HCT116 (cell line): ENCODE data around the gene GALNT2. TPM values are rescaled to one million over a fixed set of nuclear protein-coding genes. Genes with fewer than 3 reads are reported as not detected.

Source experiments
- ATAC-seq: fragments of 200-7000 bp; cut with Tn5 transposase; 2 replicates; pipeline ENCODE4 v1.9.1; 2020; ENCODE audit warnings: mild to moderate bottlenecking, moderate library complexity
- BruUV-seq: library from RNA; stranded (reverse); fragments of 400-500 nt; replicated peaks from 2 replicates; lab custom pipeline; 2021; lab: Mats Ljungman, UMichigan
- CTCF ChIA-PET: fragments of 300-600 bp; sonication (Branson Sonifier 250); formaldehyde crosslinking; loops from one replicate; lab custom pipeline; 2021; ENCODE audit warnings: antibody characterized with exemption; lab: Charles Lee
- POLR2A ChIA-PET: fragments of 300-600, 350-600 bp; sonication (Branson Sonifier 250); formaldehyde crosslinking; loops from one replicate; lab custom pipeline; 2021; ENCODE audit warnings: antibody characterized with exemption; lab: Charles Lee
- RAD21 ChIA-PET, 2 experiments: fragments of 300-600 bp; sonication (Branson Sonifier 250); formaldehyde crosslinking; loops; one replicate each; lab custom pipeline; 2023; ENCODE audit warnings: low total read pairs in 2 of 2; ENCODE audit not compliant: uncharacterized antibody in 2 of 2, unreplicated experiment in 2 of 2, low non-redundant PET in 1 of 2; lab: Charles Lee
- DNase-seq: peaks from one replicate; pipeline ENCODE4 v3.0.0-alpha.2; 2010; ENCODE audit warnings: low read depth, low spot score
- H2AFZ ChIP-seq: fragments of 200-600 bp; shearing (Covaris generic), sonication (generic); 2 replicates; pipeline ENCODE4 v1.6.1; 2017; ENCODE audit warnings: low read depth, mixed run types, mixed read lengths, antibody characterized with exemption, low read length; ENCODE audit not compliant: poor library complexity, severe bottlenecking
- H3K27ac ChIP-seq: 2 replicates; pipeline ENCODE4 v1.5.1; 2012; ENCODE audit warnings: low read depth, low read length
- H3K27me3 ChIP-seq: fragments of 200-600 bp; sonication (generic); 2 replicates; pipeline ENCODE4 v1.6.1; 2016; ENCODE audit warnings: mixed run types, low read length, mixed read lengths; ENCODE audit not compliant: insufficient read depth
- H3K36me3 ChIP-seq, 2 experiments: fragments of 200-500 bp in 1 of 2; fragments of 200-600 bp in 1 of 2; sonication (Bioruptor generic) in 1 of 2; sonication (generic) in 1 of 2; 2 replicates each; pipeline versions ENCODE4 v1.5.1 to v1.6.1; 2014 to 2016; ENCODE audit warnings: low read length in 2 of 2, inconsistent platforms in 1 of 2, mixed read lengths in 1 of 2, mixed run types in 1 of 2; ENCODE audit not compliant: insufficient read depth in 2 of 2, control insufficient read depth in 1 of 2
- H3K4me1 ChIP-seq, 2 experiments: fragments of 200-600 bp in 1 of 2; sonication (generic) in 1 of 2; 2 replicates each; pipeline versions ENCODE4 v1.5.1 to v1.6.1; 2012 to 2017; ENCODE audit warnings: low read length in 2 of 2, inconsistent platforms in 1 of 2, mild to moderate bottlenecking in 1 of 2, mixed read lengths in 1 of 2, mixed run types in 1 of 2, moderate library complexity in 1 of 2; ENCODE audit not compliant: insufficient read depth in 2 of 2, control insufficient read depth in 1 of 2
- H3K4me2 ChIP-seq: fragments of 200-600 bp; sonication (generic); 2 replicates; pipeline ENCODE4 v1.6.1; 2017; ENCODE audit warnings: mixed run types, low read length, mixed read lengths
- H3K4me3 ChIP-seq, 2 experiments: fragments of 200-600 bp in 1 of 2; sonication (generic) in 1 of 2; replicated peaks in 1 of 2; 2 replicates each; pipeline ENCODE4 v1.5.1; 2011 to 2016; ENCODE audit warnings: low read length in 2 of 2, control low read depth in 1 of 2, low read depth in 1 of 2, mild to moderate bottlenecking in 1 of 2, mixed read lengths in 1 of 2, mixed run types in 1 of 2
- H3K79me2 ChIP-seq: fragments of 200-600 bp; sonication (generic); 2 replicates; pipeline ENCODE4 v1.6.1; 2017; ENCODE audit warnings: mild to moderate bottlenecking, mixed run types, low read length, moderate library complexity, mixed read lengths; ENCODE audit not compliant: insufficient read depth
- H3K9ac ChIP-seq: fragments of 200-600 bp; sonication (generic); 2 replicates; pipeline ENCODE4 v1.6.1; 2016; ENCODE audit warnings: low read length, mixed read lengths
- H3K9me2 ChIP-seq: fragments of 200-600 bp; sonication (generic), shearing (Covaris generic); 2 replicates; pipeline ENCODE4 v1.6.1; 2017; ENCODE audit warnings: mixed run types, mild to moderate bottlenecking, moderate library complexity; ENCODE audit not compliant: insufficient read depth
- H3K9me3 ChIP-seq, 2 experiments: fragments of 200-500 bp in 1 of 2; fragments of 200-600 bp in 1 of 2; sonication (Bioruptor generic) in 1 of 2; sonication (generic) in 1 of 2; 2 replicates each; pipeline ENCODE4 v1.6.1; 2014 to 2017; ENCODE audit warnings: low read length in 2 of 2, mixed read lengths in 2 of 2, inconsistent platforms in 1 of 2, low read depth in 1 of 2, mild to moderate bottlenecking in 1 of 2, mixed run types in 1 of 2, moderate library complexity in 1 of 2; ENCODE audit not compliant: control insufficient read depth in 1 of 2, insufficient read depth in 1 of 2
- H4K20me1 ChIP-seq: fragments of 200-600 bp; sonication (generic), shearing (Covaris generic); 2 replicates; pipeline ENCODE4 v1.6.1; 2017; ENCODE audit warnings: mixed run types, mild to moderate bottlenecking, moderate library complexity; ENCODE audit not compliant: insufficient read depth
- CBX3 ChIP-seq: IDR thresholded peaks from 2 replicates; pipeline ENCODE4 v1.6.1; 2012; ENCODE audit warnings: low read depth
- CEBPB ChIP-seq: IDR thresholded peaks from 2 replicates; pipeline ENCODE4 v1.6.1; 2012; ENCODE audit warnings: low read depth
- ELF1 ChIP-seq: IDR thresholded peaks from 2 replicates; pipeline ENCODE4 v1.6.1; 2012; ENCODE audit warnings: low read depth, borderline replicate concordance
- EZH2phosphoT487 ChIP-seq: fragments of 200-600 bp; IDR thresholded peaks from 2 replicates; pipeline ENCODE4 v1.6.1; 2018; ENCODE audit warnings: antibody characterized with exemption, borderline replicate concordance
- POLR2A ChIP-seq: IDR thresholded peaks from 2 replicates; pipeline ENCODE4 v1.7.0; 2011; ENCODE audit warnings: borderline replicate concordance; ENCODE audit not compliant: insufficient read depth, insufficient read length; ENCODE audit errors: extremely low read depth
- RAD21 ChIP-seq: IDR thresholded peaks from 2 replicates; pipeline ENCODE4 v1.6.1; 2012; ENCODE audit warnings: low read depth, mild to moderate bottlenecking
- TCF7L2 ChIP-seq: IDR thresholded peaks from 2 replicates; pipeline ENCODE4 v1.7.0; 2011; ENCODE audit warnings: borderline replicate concordance, inconsistent platforms; ENCODE audit not compliant: insufficient read depth, insufficient read length; ENCODE audit errors: extremely low read depth
- ZFX ChIP-seq: fragments of 450-650 bp; IDR thresholded peaks from 2 replicates; pipeline ENCODE4 v1.6.1; 2017
- intact Hi-C: fragments of 100-400 bp; cut with micrococcal nuclease; formaldehyde crosslinking; loops from 2 replicates; pipeline ENCODE4 v1.10.0; 2022
- total RNA-seq: library from RNA; stranded (reverse); gene quantifications from one replicate; pipeline ENCODE4 v1.2.1, GENCODE V29; 2021; ENCODE audit not compliant: unreplicated experiment
- TF ChIP-seq, protein P1 (sequence below): IDR thresholded peaks from 2 replicates; pipeline ENCODE4 v1.6.1; 2012; ENCODE audit warnings: low read depth
- TF ChIP-seq, protein P2 (sequence below): IDR thresholded peaks from 2 replicates; pipeline ENCODE4 v1.6.1; 2011; ENCODE audit warnings: mild to moderate bottlenecking, low read length, moderate library complexity; ENCODE audit not compliant: insufficient replicate concordance; ENCODE audit errors: extremely low read depth

Gene GALNT2
- total RNA-seq, 1 experiment from 2014 or later, result 40.8 TPM

DNA sequence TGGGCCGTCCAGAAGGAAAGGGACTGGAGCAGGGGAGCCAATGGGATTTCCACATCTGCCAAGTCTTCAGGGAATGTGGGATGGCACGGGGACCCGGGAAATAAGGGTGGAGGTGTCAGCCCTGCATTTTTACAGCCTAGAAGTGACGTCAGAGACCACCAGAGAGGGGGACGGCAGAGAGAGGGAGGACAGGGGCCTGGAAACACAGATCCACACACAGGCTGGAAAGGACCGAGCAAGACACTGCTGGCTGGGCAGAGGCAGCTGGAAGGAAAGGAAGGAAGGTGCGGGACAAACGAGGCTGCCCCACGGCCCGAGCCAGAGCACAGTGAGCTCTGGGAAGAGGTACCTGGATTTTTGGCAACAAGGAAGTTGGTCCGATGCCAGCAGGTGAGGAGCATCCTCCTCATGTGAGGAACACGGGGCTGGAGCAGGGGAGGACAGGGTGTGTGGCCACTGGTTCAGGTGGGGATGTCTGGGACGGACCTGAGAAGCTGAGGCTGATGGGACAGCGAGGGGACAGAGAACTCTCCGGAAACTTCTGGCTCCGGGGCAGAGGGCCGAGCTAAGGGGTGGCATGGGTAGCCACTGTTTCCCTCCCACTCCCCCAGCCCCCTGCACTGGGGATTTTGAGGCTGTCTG, 220.8 kb downstream of the GALNT2 start:
- no peak overlapping the region for H3K4me2 ChIP-seq
- no peak overlapping the region for H2AFZ ChIP-seq
- H3K79me2 ChIP-seq, result no peaks in the 10 kb centered on the region
- no peak for DNase-seq
- H3K4me3 ChIP-seq, result no peak overlapping the region
- ChIA-PET RAD21 (no interaction called here), POLR2A (no interaction called here), CTCF (no interaction called here)
- no peaks in the 10 kb centered on the region for H3K4me1 ChIP-seq
- H3K36me3 ChIP-seq, result no peaks in the 10 kb centered on the region
- H3K9me3 ChIP-seq, result no peaks in the 10 kb centered on the region
- intact Hi-C loops, result no loop called here
- no peak overlapping the region for H3K27ac ChIP-seq
- H3K9ac ChIP-seq, result no peak overlapping the region
- H3K27me3 ChIP-seq, result peaks cover 4% of the 10 kb centered on the region; the same call in 1 of the 2 replicates
- no peaks in the 10 kb centered on the region for H4K20me1 ChIP-seq
- no peaks in the 10 kb centered on the region for H3K9me2 ChIP-seq
- ATAC-seq, result no peak
- TF ChIP-seq CEBPB (no peak), POLR2A (no peak), CBX3 (no peak), TCF7L2 (no peak), RAD21 (no peak)
- BruUV-seq, result no TSS peak

DNA sequence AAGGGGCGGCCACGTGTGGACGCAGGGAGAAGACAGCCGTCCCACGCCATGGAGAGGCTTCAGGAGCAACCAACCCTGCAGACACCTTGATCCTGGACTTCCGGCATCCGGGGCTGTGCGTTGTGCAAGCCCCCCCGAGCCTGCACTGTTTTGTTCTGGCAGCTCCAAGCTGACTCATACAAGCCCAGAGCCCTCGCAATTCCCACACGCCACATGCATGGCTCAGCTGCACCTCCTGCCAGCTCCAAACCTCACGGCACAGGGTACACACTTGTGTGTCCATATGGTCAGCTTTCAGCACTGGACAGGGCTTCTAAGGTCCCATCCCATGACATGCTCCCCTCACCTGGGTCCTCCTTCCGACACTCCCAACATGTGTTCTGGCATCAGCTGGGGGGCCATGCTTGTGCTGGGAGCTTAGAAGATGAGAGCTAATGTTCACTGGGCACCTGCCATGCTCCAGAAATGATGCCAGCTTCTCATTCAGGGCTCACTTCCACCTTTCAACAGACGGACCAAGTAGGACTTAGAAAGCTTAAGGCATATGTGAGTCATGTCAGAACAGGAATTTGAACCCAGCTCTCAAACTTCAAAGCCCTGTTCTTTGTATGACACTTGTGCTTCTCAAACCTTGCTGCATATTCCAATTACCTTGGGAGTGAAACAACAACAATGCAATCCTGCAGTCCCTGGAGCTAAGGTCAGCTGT, 221.8 kb downstream of the GALNT2 start:
- no peak overlapping the region for H3K4me3 ChIP-seq
- BruUV-seq, result no TSS peak
- ChIA-PET POLR2A (no interaction called here), RAD21 (no interaction called here), CTCF (no interaction called here)
- DNase-seq (no peak), ATAC-seq (no peak)
- no peak overlapping the region for H3K9ac ChIP-seq
- no peaks in the 10 kb centered on the region for H3K36me3 ChIP-seq
- H3K4me2 ChIP-seq, result no peak overlapping the region
- peaks cover 5% of the 10 kb centered on the region; the same call in 1 of the 2 replicates for H3K27me3 ChIP-seq
- TF ChIP-seq ZFX (no peak), EZH2phosphoT487 (no peak), ELF1 (no peak)
- TF ChIP-seq, protein P1, sequence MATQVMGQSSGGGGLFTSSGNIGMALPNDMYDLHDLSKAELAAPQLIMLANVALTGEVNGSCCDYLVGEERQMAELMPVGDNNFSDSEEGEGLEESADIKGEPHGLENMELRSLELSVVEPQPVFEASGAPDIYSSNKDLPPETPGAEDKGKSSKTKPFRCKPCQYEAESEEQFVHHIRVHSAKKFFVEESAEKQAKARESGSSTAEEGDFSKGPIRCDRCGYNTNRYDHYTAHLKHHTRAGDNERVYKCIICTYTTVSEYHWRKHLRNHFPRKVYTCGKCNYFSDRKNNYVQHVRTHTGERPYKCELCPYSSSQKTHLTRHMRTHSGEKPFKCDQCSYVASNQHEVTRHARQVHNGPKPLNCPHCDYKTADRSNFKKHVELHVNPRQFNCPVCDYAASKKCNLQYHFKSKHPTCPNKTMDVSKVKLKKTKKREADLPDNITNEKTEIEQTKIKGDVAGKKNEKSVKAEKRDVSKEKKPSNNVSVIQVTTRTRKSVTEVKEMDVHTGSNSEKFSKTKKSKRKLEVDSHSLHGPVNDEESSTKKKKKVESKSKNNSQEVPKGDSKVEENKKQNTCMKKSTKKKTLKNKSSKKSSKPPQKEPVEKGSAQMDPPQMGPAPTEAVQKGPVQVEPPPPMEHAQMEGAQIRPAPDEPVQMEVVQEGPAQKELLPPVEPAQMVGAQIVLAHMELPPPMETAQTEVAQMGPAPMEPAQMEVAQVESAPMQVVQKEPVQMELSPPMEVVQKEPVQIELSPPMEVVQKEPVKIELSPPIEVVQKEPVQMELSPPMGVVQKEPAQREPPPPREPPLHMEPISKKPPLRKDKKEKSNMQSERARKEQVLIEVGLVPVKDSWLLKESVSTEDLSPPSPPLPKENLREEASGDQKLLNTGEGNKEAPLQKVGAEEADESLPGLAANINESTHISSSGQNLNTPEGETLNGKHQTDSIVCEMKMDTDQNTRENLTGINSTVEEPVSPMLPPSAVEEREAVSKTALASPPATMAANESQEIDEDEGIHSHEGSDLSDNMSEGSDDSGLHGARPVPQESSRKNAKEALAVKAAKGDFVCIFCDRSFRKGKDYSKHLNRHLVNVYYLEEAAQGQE, result peak; percentile 33
- TF ChIP-seq, protein P2, sequence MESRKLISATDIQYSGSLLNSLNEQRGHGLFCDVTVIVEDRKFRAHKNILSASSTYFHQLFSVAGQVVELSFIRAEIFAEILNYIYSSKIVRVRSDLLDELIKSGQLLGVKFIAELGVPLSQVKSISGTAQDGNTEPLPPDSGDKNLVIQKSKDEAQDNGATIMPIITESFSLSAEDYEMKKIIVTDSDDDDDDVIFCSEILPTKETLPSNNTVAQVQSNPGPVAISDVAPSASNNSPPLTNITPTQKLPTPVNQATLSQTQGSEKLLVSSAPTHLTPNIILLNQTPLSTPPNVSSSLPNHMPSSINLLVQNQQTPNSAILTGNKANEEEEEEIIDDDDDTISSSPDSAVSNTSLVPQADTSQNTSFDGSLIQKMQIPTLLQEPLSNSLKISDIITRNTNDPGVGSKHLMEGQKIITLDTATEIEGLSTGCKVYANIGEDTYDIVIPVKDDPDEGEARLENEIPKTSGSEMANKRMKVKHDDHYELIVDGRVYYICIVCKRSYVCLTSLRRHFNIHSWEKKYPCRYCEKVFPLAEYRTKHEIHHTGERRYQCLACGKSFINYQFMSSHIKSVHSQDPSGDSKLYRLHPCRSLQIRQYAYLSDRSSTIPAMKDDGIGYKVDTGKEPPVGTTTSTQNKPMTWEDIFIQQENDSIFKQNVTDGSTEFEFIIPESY, result no peak
- no peaks in the 10 kb centered on the region for H3K9me3 ChIP-seq
- no peaks in the 10 kb centered on the region for H3K9me2 ChIP-seq
- intact Hi-C loops, result no loop called here
- H4K20me1 ChIP-seq, result no peaks in the 10 kb centered on the region
- H2AFZ ChIP-seq, result no peak overlapping the region
- H3K4me1 ChIP-seq, result no peaks in the 10 kb centered on the region
- no peak overlapping the region for H3K27ac ChIP-seq
- no peaks in the 10 kb centered on the region for H3K79me2 ChIP-seq
